ENCODE results near the gene CDH4.

The CDH4 gene

DNA sequence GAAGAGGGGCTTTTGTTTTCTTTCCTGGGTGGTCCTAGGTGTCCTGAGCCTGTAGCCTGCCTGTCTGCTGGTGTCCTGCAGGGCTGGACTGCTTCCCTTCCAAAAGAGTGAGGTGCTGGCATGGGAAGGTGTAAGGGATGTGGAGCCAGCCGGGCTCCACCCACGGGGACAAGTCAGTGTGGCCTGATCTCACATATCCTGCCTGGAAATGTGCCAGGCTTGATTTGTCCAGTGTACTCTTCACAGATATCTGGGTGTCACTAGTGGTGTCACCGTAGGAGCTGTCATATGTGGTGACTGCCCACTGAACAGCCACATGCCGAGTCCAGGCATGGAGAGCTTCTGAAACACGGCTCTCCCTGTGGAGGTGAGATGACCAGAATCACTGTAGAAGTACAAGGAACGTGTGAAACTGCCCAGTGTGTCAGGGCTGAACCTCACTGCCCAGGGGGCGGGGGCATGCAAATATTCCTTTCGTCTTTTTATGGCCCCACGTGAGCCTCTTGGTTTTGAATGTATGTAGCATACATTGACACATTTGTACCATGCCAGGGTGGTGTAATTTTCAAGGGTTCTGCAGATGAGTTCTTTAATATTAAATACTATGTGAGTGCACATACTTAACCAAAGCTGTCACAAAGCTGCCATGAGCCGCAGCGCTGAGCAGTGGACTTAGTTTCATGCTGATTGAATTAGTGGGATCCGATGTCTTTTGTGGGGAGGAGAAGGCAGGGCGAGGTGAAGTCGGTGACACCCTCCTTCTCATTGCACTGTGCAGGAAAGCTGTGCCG is 55.8 kb downstream of the CDH4 start:
- no peaks in the 10 kb centered on the region for H3K36me3 ChIP-seq (ENCODE audit: control insufficient read depth, insufficient read depth, low read length)
- no peak overlapping the region for H3K9ac ChIP-seq (ENCODE audit: low read depth, low read length)
- no peaks in the 10 kb centered on the region for H3K9me3 ChIP-seq (ENCODE audit: control insufficient read depth, insufficient read depth, low read length)
- no peaks in the 10 kb centered on the region for H3K27me3 ChIP-seq (ENCODE audit: control insufficient read depth, insufficient read depth, low read length)
- H3K4me3 ChIP-seq (ENCODE audit: low read depth, low read length) = no peak overlapping the region
- peaks cover 11% of the 10 kb centered on the region for H3K4me1 ChIP-seq (ENCODE audit: control insufficient read depth, insufficient read depth, low read length)

DNA sequence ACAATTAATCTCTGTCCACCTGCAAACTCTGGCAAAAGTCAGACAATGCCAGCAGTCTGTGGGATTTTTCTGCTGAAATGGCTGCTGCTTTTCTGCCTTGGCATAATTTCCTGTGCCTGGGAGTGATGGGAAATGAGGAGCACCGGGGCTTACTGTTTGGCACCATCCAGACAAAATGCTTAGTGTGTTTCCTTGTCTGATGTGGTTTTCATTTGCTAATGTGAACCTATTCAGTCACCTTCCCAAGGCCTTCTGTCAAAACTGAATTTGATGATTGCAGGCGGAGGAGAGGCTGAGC is 56.4 kb downstream of the CDH4 start:
- Histone ChIP-seq H3K27me3 (ENCODE audit: control insufficient read depth, insufficient read depth, low read length) (no peaks in the 10 kb centered on the region), H3K4me1 (ENCODE audit: control insufficient read depth, insufficient read depth, low read length) (peaks cover 11% of the 10 kb centered on the region), H3K4me3 (ENCODE audit: low read depth, low read length) (no peak overlapping the region), H3K36me3 (ENCODE audit: control insufficient read depth, insufficient read depth, low read length) (no peaks in the 10 kb centered on the region), H3K9me3 (ENCODE audit: control insufficient read depth, insufficient read depth, low read length) (no peaks in the 10 kb centered on the region), H3K9ac (ENCODE audit: low read depth, low read length) (no peak overlapping the region)

DNA sequence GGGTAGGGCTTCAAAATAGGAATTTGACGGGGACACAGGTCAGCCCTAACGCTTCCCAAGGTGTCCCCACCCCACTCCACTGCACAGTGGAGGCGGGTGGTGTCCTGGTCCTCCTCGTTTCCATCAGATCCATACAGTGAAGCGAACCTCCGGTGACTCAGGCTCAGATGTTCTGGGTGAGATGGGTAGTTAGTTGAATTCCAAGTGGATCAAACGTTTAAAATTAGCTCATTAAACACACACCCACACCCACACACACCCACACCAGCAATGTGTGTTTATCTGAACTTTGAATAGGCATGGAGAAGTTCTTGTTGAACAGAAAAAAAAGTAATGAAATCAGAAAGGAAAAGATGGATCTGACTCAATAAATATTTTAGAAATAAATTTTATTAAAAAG is 58.9 kb downstream of the CDH4 start:
- no peaks in the 10 kb centered on the region for H3K9me3 ChIP-seq (ENCODE audit: control insufficient read depth, insufficient read depth, low read length)
- H3K9ac ChIP-seq (ENCODE audit: low read depth, low read length) = no peak overlapping the region
- peaks cover 11% of the 10 kb centered on the region for H3K4me1 ChIP-seq (ENCODE audit: control insufficient read depth, insufficient read depth, low read length)
- H3K36me3 ChIP-seq (ENCODE audit: control insufficient read depth, insufficient read depth, low read length) = no peaks in the 10 kb centered on the region
- no peaks in the 10 kb centered on the region for H3K27me3 ChIP-seq (ENCODE audit: control insufficient read depth, insufficient read depth, low read length)
- no peak overlapping the region for H3K4me3 ChIP-seq (ENCODE audit: low read depth, low read length)

DNA sequence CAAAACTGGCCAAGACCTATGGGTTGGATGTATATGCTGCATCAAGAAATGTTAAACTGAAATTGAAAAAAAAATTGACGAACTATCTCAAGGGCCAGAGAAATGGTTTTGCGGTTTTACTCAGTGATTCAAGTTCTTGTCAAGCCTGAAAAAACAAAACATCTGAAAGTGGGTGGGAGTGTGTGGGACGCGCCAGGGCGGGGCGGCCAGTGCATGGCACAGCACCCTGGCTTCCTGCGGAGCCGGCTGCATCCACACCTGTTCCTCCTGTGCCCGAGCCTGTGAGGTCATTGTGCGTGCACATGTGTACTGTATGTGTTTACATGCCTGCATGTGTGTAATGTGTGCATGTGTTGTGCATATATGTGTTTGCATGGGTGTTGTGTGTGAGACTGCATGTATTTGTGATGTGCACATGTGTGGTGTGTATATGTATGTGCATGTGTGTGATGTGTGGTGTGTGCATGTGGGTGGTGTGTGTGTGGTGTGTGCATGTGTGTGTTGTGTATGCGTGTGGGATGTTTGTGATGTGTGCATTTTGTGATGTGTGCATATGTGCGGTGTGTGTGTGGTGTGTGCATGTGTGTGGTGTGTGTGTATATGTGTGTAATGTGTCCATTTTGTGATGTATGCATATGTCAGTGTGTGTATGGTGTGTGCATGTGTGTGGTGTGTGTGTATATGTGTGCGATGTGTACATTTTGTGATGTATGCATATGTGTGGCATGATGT is 59.8 kb downstream of the CDH4 start:
- Histone ChIP-seq H3K36me3 (ENCODE audit: control insufficient read depth, insufficient read depth, low read length) (no peaks in the 10 kb centered on the region), H3K27me3 (ENCODE audit: control insufficient read depth, insufficient read depth, low read length) (no peaks in the 10 kb centered on the region), H3K4me1 (ENCODE audit: control insufficient read depth, insufficient read depth, low read length) (peaks cover 7% of the 10 kb centered on the region), H3K4me3 (ENCODE audit: low read depth, low read length) (no peak overlapping the region), H3K9ac (ENCODE audit: low read depth, low read length) (no peak overlapping the region), H3K9me3 (ENCODE audit: control insufficient read depth, insufficient read depth, low read length) (no peaks in the 10 kb centered on the region)

DNA sequence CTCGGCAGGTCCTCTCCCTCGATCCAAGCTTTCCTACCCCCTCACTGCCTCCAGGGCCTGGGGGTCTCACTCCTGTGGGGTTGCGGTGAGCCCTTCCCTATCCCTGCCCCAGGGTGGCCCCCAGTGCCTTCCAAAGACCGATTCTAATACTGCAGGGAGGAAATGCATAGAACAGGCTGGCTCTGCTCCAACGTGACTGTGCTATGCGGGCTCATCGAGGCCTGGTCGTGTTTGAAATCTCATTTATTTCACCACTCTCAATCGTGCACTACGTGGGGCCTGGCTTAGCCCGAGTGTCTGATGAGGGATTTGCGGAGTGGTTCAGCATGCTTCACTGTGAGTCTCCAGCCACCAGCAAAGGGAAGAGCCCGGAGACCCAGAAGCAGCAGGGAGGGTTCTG is 60.9 kb downstream of the CDH4 start:
- Histone ChIP-seq H3K9me3 (ENCODE audit: control insufficient read depth, insufficient read depth, low read length) (no peaks in the 10 kb centered on the region), H3K4me3 (ENCODE audit: low read depth, low read length) (no peak overlapping the region), H3K36me3 (ENCODE audit: control insufficient read depth, insufficient read depth, low read length) (no peaks in the 10 kb centered on the region), H3K27me3 (ENCODE audit: control insufficient read depth, insufficient read depth, low read length) (no peaks in the 10 kb centered on the region), H3K9ac (ENCODE audit: low read depth, low read length) (no peak overlapping the region), H3K4me1 (ENCODE audit: control insufficient read depth, insufficient read depth, low read length) (no peaks in the 10 kb centered on the region)

DNA sequence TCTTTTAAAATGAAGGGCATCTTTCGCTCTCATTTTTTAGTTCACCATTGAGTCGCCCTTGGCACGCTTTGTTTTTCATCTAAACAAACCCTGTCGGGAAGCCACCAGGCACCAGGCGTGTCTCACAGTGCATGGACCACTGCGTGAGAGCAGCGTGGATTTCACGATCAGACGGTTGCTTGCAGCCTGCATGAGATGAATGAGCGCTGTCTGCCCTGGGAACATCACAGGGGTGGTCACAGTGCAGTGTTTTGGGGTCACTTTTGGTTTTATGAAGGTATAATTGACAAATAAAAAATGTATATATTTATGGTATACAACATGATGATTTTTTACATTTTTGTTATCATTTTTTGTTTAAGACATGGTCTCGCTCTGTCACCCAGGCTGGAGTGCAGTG is 61.3 kb downstream of the CDH4 start:
- Histone ChIP-seq H3K9ac (ENCODE audit: low read depth, low read length) (no peak overlapping the region), H3K36me3 (ENCODE audit: control insufficient read depth, insufficient read depth, low read length) (no peaks in the 10 kb centered on the region), H3K27me3 (ENCODE audit: control insufficient read depth, insufficient read depth, low read length) (no peaks in the 10 kb centered on the region)

DNA sequence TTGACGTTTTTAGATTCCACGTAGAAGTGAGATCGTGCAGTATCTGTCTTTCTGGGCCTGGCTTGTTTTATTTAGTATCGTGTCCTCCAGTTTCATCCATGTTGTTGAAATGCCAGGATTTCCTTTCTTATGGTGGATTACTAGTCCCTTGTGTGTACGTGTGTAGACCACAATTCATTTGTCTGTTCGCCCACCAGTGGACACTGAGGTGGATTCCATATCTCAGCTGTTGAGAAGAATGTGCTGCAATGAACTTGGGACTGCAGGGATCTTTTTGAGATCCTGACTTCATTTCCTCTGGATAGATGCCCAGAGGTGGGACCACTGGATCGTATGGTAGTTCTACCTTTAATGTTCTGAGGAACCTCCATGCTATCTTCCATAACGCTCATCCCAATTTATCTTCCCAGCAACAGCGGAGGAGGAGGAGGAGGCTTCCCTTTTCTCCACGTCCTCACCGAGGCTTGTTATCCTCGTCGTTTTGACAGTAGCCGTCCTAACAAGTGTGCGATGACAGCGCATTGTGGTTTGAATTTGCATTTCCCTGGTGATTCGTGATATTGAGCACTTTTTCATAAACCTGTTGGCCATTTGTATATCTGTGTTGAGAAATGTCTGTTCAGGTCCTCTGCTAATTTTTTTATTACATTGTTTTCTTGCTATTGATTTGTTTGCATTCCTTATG is 62.4 kb downstream of the CDH4 start:
- no peak overlapping the region for H3K4me3 ChIP-seq (ENCODE audit: low read depth, low read length)
- H3K4me1 ChIP-seq (ENCODE audit: control insufficient read depth, insufficient read depth, low read length) = no peaks in the 10 kb centered on the region
- H3K9ac ChIP-seq (ENCODE audit: low read depth, low read length) = no peak overlapping the region
- H3K27me3 ChIP-seq (ENCODE audit: control insufficient read depth, insufficient read depth, low read length) = no peaks in the 10 kb centered on the region
- no peaks in the 10 kb centered on the region for H3K9me3 ChIP-seq (ENCODE audit: control insufficient read depth, insufficient read depth, low read length)
- H3K36me3 ChIP-seq (ENCODE audit: control insufficient read depth, insufficient read depth, low read length) = no peaks in the 10 kb centered on the region

More for the DNA sequence above, 61.3 kb downstream of the CDH4 start:
- Histone ChIP-seq H3K4me1 (ENCODE audit: control insufficient read depth, insufficient read depth, low read length) (no peaks in the 10 kb centered on the region), H3K4me3 (ENCODE audit: low read depth, low read length) (no peak overlapping the region), H3K9me3 (ENCODE audit: control insufficient read depth, insufficient read depth, low read length) (no peaks in the 10 kb centered on the region)

DNA sequence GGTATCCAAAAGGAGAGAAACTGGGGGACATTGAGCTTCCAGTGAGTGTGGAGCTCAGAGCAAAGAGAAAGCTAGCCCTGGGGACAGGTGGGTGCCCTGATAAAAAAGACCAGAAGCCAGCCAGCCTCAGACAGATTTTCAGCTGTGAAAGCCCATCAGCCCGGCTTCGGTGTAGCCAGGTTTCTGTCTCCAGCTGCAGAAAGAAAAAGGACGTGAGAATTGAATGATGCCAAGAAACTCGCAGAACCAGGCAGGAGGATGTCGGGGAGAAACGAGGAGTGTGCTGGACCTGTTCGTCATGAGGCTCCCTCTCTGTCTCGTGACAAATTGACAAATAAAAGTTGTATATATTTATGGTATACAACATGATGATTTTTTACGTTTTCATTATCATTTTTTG is 63.3 kb downstream of the CDH4 start:
- Histone ChIP-seq H3K27me3 (ENCODE audit: control insufficient read depth, insufficient read depth, low read length) (no peaks in the 10 kb centered on the region), H3K9ac (ENCODE audit: low read depth, low read length) (no peak overlapping the region), H3K36me3 (ENCODE audit: control insufficient read depth, insufficient read depth, low read length) (no peaks in the 10 kb centered on the region), H3K4me1 (ENCODE audit: control insufficient read depth, insufficient read depth, low read length) (no peaks in the 10 kb centered on the region), H3K9me3 (ENCODE audit: control insufficient read depth, insufficient read depth, low read length) (no peaks in the 10 kb centered on the region), H3K4me3 (ENCODE audit: low read depth, low read length) (no peak overlapping the region)

DNA sequence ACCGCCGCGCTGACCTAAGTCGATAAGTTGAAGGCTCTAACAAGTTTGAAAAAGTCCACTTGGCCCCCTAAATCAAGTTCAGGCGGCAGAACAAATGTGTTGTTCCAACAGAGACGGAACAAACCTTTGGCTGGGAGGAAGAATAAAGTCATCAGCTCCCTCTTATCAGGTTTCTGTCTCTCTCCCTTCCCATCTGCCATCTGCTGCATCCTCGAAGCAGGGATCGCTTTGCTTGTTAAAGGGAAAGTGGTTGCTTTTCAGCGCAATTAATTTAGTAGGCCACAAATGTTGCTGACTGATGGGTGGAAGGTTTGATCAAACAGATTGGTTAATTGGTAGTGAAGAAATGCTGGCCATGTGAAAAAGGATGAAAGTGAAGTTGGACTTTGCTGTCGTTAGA is 64.3 kb downstream of the CDH4 start:
- H3K9ac ChIP-seq (ENCODE audit: low read depth, low read length) = no peak overlapping the region
- H3K27me3 ChIP-seq (ENCODE audit: control insufficient read depth, insufficient read depth, low read length) = no peaks in the 10 kb centered on the region

DNA sequence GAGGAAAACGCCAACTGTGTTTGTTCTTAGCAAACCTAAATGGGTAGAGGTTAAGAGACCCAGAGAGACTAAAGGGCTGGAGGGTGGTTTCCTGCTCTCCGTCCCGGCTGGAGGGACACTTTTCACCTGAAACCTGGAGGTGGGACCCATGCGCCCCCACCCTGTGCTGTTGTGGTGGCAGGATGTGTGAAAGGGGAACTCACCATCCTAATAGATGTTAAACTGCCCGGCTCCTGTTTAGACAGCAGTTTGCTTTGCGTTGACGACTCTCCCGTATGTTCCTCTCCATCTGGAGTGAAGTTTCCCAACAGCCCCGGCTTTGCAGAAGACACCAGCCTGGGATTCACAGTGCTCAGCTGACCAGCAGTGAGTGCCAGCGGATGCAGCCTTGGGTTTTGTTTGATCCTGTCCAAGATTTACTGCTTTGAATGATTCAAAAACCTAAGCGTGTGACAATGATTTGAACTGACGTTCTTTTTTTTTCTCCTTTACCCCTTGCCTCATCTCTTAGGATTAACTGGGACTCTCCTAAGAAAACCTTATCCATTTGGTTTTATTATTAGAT is 66.0 kb downstream of the CDH4 start:
- no peaks in the 10 kb centered on the region for H3K9me3 ChIP-seq (ENCODE audit: control insufficient read depth, insufficient read depth, low read length)
- no peaks in the 10 kb centered on the region for H3K36me3 ChIP-seq (ENCODE audit: control insufficient read depth, insufficient read depth, low read length)
- no peak overlapping the region for H3K9ac ChIP-seq (ENCODE audit: low read depth, low read length)
- no peaks in the 10 kb centered on the region for H3K27me3 ChIP-seq (ENCODE audit: control insufficient read depth, insufficient read depth, low read length)
- no peaks in the 10 kb centered on the region for H3K4me1 ChIP-seq (ENCODE audit: control insufficient read depth, insufficient read depth, low read length)
- H3K4me3 ChIP-seq (ENCODE audit: low read depth, low read length) = no peak overlapping the region

More for the DNA sequence above, 64.3 kb downstream of the CDH4 start:
- Histone ChIP-seq H3K4me3 (ENCODE audit: low read depth, low read length) (no peak overlapping the region), H3K9me3 (ENCODE audit: control insufficient read depth, insufficient read depth, low read length) (no peaks in the 10 kb centered on the region), H3K36me3 (ENCODE audit: control insufficient read depth, insufficient read depth, low read length) (no peaks in the 10 kb centered on the region), H3K4me1 (ENCODE audit: control insufficient read depth, insufficient read depth, low read length) (no peaks in the 10 kb centered on the region)

DNA sequence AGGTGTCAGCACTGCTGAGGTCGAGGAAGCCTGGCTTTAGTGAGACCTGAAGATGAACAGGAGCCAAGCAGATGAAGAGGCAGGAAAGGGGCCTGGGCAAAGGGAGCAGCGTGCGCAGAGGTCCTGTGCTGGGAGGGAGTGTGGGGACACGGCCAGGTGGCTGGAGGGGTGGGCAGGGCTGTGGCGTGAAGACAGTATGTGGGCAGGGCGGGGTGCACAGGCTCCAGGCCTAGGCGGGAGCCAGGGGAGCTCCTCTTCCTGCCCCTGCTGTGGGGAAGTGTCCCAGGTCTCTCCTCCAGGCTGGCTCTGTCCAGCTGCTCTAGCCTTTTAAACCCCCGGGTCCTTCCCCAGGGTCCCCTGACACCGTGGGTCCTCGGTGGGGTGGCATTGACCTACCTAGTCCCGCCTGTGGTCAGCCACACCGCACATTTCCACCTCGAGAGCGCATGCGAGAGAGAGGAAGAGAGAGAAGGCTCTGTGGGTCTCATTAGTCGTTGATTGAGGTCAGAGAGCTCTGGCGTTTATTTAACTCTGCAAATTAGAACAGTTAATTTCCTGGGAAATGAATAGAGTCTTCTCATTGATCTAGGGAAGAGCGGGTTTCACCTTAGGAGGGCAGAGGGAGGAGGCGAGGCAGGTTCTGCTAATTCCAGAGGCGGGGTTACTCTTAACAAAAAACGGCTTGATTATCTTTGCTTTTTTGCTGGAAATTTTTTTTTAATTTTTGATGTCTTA is 68.8 kb downstream of the CDH4 start:
- H3K36me3 ChIP-seq (ENCODE audit: control insufficient read depth, insufficient read depth, low read length) = no peaks in the 10 kb centered on the region
- no peaks in the 10 kb centered on the region for H3K4me1 ChIP-seq (ENCODE audit: control insufficient read depth, insufficient read depth, low read length)
- no peak overlapping the region for H3K4me3 ChIP-seq (ENCODE audit: low read depth, low read length)
- H3K9me3 ChIP-seq (ENCODE audit: control insufficient read depth, insufficient read depth, low read length) = no peaks in the 10 kb centered on the region
- H3K9ac ChIP-seq (ENCODE audit: low read depth, low read length) = no peak overlapping the region
- H3K27me3 ChIP-seq (ENCODE audit: control insufficient read depth, insufficient read depth, low read length) = no peaks in the 10 kb centered on the region
